ENCODE data around the gene IKBKE.

GRCh38 chr1:206455289-206455665 lies 15.0 kb upstream of the IKBKE start:
- no peak for TF ChIP-seq RAD21 (conservative IDR thresholded peaks at IDR 0.05)
- TF ChIP-seq CTCF (IDR thresholded peaks at IDR 0.05; ENCODE audit: poor library complexity, severe bottlenecking) = no peak
- no peak for TF ChIP-seq REST (IDR thresholded peaks at IDR 0.05; ENCODE audit: borderline replicate concordance)
- TF ChIP-seq EP300 (conservative IDR thresholded peaks at IDR 0.05; ENCODE audit: poor library complexity, severe bottlenecking) = no peak
- TF ChIP-seq EZH2 (IDR thresholded peaks at IDR 0.05; ENCODE audit: borderline replicate concordance, insufficient read depth, low read length, poor library complexity, severe bottlenecking) = no peak
